Fibroblast of villous mesenchyme (primary cell): ENCODE data around the gene NTM. TPM values are rescaled to one million over a fixed set of nuclear protein-coding genes. Genes with fewer than 3 reads are reported as not detected.
"Not testable (repeated sequence)": the region's sequence is repeated elsewhere in the genome, so short reads cannot be mapped to it uniquely, and the experiment has no call there.

Experiments
- DNase-seq: peaks from one replicate; pipeline ENCODE4 v3.0.0-alpha.2; 2010; ENCODE audit warnings: low read depth
- H3K4me3 ChIP-seq: 2 replicates; pipeline ENCODE4 v1.5.1; 2011; ENCODE audit warnings: low read depth, mild to moderate bottlenecking, low read length
- total RNA-seq: library from RNA; depleted of rRNA; stranded (reverse); fragments of >200 nt; gene quantifications from 2 replicates; pipeline ENCODE4 v1.2.3, GENCODE V29; 2012
- TF ChIP-seq, protein P1 (sequence below): IDR thresholded peaks from 2 replicates; pipeline ENCODE4 v1.5.1; 2012; ENCODE audit warnings: low read depth, mild to moderate bottlenecking, low read length; ENCODE audit not compliant: insufficient read depth

Gene NTM
- total RNA-seq, 1 donor, result 7.3 TPM

DNA sequence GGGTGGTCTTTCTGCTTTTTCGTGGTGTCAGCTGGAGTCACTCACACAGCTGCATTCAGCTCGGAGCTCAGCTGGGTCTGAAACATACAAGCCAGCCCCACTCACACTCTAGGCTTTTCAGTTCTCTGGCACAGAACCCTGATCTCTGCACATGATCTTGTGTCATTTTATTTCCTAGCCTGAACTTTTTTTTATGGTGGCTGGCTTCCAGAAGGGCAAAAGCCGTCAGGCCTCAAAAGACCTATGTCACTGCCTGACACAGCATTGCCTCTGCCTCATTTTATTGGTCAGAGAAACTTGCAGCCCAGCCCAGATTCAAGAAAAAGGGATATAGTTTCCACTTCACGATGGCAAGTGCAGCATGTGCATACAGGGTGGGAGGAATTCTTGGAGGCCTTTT, 117.8 kb downstream of the NTM start:
- no peak overlapping the region for H3K4me3 ChIP-seq
- no peak for DNase-seq

DNA sequence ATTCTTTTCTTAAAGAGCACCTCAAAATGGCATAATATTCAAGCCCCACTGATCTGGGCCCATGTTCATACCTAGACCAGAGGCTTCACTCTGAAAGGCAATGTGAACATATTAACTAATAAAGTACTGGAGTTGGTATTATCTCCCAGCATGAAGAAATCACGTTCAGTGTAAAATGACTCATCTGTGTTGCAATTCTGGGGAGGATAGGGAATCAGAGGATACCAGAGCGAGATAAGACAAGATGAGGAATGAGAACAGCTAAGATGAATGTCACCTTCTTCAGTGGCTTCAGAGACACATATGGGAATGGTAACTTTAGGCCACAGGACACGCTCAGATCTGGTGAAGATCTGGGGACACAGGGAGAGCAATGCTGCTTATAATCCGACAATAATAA, 121.1 kb downstream of the NTM start:
- DNase-seq, result peak; percentile 19
- no peak overlapping the region for H3K4me3 ChIP-seq
- TF ChIP-seq, protein P1, sequence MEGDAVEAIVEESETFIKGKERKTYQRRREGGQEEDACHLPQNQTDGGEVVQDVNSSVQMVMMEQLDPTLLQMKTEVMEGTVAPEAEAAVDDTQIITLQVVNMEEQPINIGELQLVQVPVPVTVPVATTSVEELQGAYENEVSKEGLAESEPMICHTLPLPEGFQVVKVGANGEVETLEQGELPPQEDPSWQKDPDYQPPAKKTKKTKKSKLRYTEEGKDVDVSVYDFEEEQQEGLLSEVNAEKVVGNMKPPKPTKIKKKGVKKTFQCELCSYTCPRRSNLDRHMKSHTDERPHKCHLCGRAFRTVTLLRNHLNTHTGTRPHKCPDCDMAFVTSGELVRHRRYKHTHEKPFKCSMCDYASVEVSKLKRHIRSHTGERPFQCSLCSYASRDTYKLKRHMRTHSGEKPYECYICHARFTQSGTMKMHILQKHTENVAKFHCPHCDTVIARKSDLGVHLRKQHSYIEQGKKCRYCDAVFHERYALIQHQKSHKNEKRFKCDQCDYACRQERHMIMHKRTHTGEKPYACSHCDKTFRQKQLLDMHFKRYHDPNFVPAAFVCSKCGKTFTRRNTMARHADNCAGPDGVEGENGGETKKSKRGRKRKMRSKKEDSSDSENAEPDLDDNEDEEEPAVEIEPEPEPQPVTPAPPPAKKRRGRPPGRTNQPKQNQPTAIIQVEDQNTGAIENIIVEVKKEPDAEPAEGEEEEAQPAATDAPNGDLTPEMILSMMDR, result no peak

More for the DNA sequence above, 117.8 kb downstream of the NTM start:
- TF ChIP-seq, protein P1, result no peak

DNA sequence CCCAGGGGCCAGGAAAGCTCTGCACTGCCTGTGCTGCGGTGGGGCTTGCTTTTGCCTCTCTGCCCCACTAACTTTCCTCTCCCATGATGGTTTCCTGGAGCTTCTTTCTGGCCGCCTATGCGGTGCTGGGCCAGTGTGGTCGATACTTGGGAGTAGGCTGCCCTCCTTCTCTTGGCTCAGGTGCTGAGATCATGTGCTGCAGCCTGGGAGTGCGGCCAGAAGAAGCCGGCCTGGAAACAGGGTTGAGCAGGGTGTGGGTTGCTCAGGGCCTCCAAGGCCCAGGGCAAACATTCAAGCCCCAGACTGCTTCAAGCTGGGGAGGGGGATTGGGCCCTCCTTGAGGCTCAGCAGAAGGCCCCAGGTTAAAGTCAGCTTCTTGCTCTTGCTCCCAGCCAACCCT, 125.0 kb downstream of the NTM start:
- no peak for DNase-seq
- H3K4me3 ChIP-seq, result no peak overlapping the region
- TF ChIP-seq, protein P1, result no peak

DNA sequence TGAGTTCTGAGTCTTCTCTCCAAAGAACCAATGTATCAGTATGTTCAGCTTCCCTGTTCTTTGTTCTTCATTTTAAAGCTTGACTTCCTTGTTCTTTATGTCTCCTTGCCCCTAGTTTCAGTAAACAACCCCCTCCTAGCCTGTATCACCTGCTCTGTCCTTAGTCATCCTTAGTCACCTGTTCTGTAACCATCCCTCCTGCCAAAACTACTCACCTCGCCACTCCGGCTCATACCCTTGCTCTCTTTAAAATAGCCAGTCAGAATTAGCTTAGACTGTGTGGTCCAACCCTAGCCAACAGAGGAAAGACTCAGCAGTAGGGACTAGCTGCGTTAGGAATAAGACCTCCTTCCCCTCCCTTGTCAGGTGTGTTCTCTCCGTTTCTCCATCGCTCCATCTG, 127.3 kb downstream of the NTM start:
- H3K4me3 ChIP-seq, DNase-seq: not testable (repeated sequence)

DNA sequence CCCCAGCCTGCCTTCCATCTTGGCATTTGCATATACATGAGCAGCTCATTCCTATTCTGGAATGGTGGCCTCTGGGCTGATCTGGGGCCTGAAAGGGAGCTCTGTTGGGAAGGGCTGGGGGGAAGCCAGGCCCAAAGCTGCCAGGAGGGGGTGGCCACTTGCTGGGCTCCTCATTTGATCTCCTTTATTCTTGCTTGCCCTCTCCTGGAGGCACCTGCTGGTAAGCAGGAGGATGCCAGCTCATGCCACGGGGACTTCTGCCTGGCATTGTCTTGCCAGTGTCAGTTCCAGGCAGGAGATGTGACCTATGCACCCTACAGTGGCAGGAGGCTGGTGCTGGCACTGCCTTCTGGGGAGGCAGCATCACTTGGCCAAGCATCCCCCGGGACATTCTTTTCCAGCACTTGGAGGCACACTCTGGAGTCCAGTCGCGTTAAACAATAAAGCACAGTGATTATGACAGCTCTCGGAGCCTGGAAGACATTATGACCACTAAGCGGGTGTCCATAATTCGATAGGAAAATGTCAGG, 128.3 kb downstream of the NTM start:
- no peak overlapping the region for H3K4me3 ChIP-seq
- TF ChIP-seq, protein P1, result no peak

DNA sequence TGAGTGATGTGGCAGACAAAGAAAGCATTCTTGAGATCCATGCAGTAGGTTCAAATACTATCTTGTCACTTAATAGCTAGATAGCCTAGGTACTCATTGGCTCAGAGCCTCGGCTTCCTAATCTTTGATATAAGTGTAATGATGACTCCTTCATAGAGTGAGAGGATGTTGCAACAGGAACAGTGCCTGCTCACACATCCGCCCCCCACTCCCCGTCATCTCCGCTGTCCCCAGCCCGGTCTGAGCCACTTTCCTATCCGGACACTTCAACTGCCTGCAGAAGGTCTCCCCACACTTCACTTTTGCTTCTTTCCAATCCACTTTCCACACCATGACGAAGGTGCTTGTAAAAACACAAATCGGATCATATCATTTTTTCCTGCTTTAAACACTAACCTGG, 128.8 kb downstream of the NTM start:
- DNase-seq, result no peak

More for the DNA sequence above, 128.3 kb downstream of the NTM start:
- no peak for DNase-seq

DNA sequence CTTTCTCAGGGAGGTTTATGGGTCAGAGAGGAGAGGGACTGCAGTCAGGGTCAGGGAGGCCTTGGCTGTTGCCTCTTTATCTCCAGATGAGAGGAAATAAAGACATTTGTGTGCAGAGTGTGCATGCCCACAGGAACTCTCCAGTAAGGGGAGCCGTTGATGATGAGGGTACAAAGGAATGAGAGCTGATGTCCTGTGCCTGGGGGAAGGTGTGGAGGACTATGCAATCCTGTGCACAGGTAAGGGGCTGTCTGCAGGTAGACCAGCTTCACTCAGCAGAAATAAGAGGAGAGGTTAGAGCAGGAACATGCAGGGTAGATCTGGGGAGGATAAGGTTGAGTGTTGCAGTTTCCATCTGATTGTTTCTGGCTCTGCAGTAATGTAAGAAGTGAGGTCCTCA, 132.6 kb downstream of the NTM start:
- no peak for DNase-seq
- H3K4me3 ChIP-seq, result no peak overlapping the region
- TF ChIP-seq, protein P1, result no peak

More for the DNA sequence above, 128.8 kb downstream of the NTM start:
- TF ChIP-seq, protein P1, result no peak
- no peak overlapping the region for H3K4me3 ChIP-seq
